ENCODE data around the gene COL23A1.

The COL23A1 gene

GRCh38 chr5:178626484-178627258 lies 36.5 kb upstream of the COL23A1 start, which contains the start of gene CLK4 (continued):
- TF ChIP-seq ZBTB11 (tag by site-specific recombination; conservative IDR thresholded peaks at IDR 0.05; ENCODE audit: low read depth) (peak; percentile 53), ZNF311 (tag by site-specific recombination; IDR thresholded peaks at IDR 0.05; ENCODE audit: borderline replicate concordance) (no peak), ZFP37 (tag by site-specific recombination; IDR thresholded peaks at IDR 0.05) (peak; percentile 93), ZNF280D (tag by site-specific recombination; IDR thresholded peaks at IDR 0.05) (peak; percentile 75; the same call in 1 of the 2 replicates), ZNF610 (tag by site-specific recombination; IDR thresholded peaks at IDR 0.05; ENCODE audit: borderline replicate concordance) (peak; percentile 65), KLF9 (tag by site-specific recombination; IDR thresholded peaks at IDR 0.05; ENCODE audit: low read depth) (peak; percentile 10; the same call in 1 of the 2 replicates), ZFHX2 (tag by site-specific recombination; conservative IDR thresholded peaks at IDR 0.05) (peak; percentile 72; the same call in 1 of the 2 replicates), ZNF76 (tag by site-specific recombination; IDR thresholded peaks at IDR 0.05; ENCODE audit: borderline replicate concordance, low read depth) (peak; percentile 69; the same call in 1 of the 2 replicates), ZNF670 (tag by site-specific recombination; IDR thresholded peaks at IDR 0.05; ENCODE audit: low read depth) (no peak), ZNF146 (tag by site-specific recombination; IDR thresholded peaks at IDR 0.05) (0 out of 2 replicates have a peak, but pooled peaks have one; percentile 41), ZSCAN23 (tag by site-specific recombination; IDR thresholded peaks at IDR 0.05) (0 out of 2 replicates have a peak, but pooled peaks have one; percentile 24), ZNF221 (tag by site-specific recombination; IDR thresholded peaks at IDR 0.05; ENCODE audit: borderline replicate concordance) (no peak), ZNF768 (tag by site-specific recombination; IDR thresholded peaks at IDR 0.05) (no peak), AEBP2 (tag by site-specific recombination; IDR thresholded peaks at IDR 0.05; ENCODE audit: borderline replicate concordance) (0 out of 2 replicates have a peak, but pooled peaks have one; percentile 7), ZNF449 (tag by site-specific recombination; IDR thresholded peaks at IDR 0.05) (no peak), ZSCAN4 (tag by site-specific recombination; IDR thresholded peaks at IDR 0.05) (peak; percentile 51; the same call in 1 of the 2 replicates), ZNF18 (tag by site-specific recombination; IDR thresholded peaks at IDR 0.05) (0 out of 2 replicates have a peak, but pooled peaks have one; percentile 31), ZNF121 (tag by site-specific recombination; IDR thresholded peaks at IDR 0.05) (0 out of 2 replicates have a peak, but pooled peaks have one; percentile 12), ZNF398 (tag by site-specific recombination; IDR thresholded peaks at IDR 0.05) (no peak), ZNF169 (tag by site-specific recombination; IDR thresholded peaks at IDR 0.05) (no peak), MZF1 (tag by site-specific recombination; IDR thresholded peaks at IDR 0.05; ENCODE audit: borderline replicate concordance) (peak; percentile 71), GLIS2 (tag by site-specific recombination; IDR thresholded peaks at IDR 0.05) (peak; percentile 32; the same call in 1 of the 2 replicates), KLF8 (tag by site-specific recombination; IDR thresholded peaks at IDR 0.05) (peak; percentile 56; the same call in 1 of the 2 replicates)

All from HEK293 (cell line).